IMR-90 (cell line): Measurements from ENCODE around the gene EML4.

Source experiments
- BHLHE40 ChIP-seq: fragments of 150-350 bp; IDR thresholded peaks from 2 replicates; pipeline ENCODE4 v1.6.1; 2016; ENCODE audit warnings: mild to moderate bottlenecking, low read depth, low read length
- CEBPB ChIP-seq: IDR thresholded peaks from 2 replicates; pipeline ENCODE4 v1.6.1; 2012; ENCODE audit warnings: low read depth, low read length, improper control_type of control experiment
- FOS ChIP-seq: fragments of 150-350 bp; IDR thresholded peaks from 2 replicates; pipeline ENCODE4 v1.6.1; 2016; ENCODE audit warnings: low read depth, low read length
- MAFK ChIP-seq: IDR thresholded peaks from 2 replicates; pipeline ENCODE4 v1.6.1; 2012; ENCODE audit warnings: low read depth, low read length, improper control_type of control experiment
- MAZ ChIP-seq: IDR thresholded peaks from 2 replicates; pipeline ENCODE4 v1.6.1; 2012; ENCODE audit warnings: low read depth, mild to moderate bottlenecking, low read length, improper control_type of control experiment, moderate library complexity, borderline replicate concordance
- MXI1 ChIP-seq: IDR thresholded peaks from 2 replicates; pipeline ENCODE4 v1.6.1; 2012; ENCODE audit warnings: low read depth, mild to moderate bottlenecking, low read length, moderate library complexity, borderline replicate concordance
- POLR2A ChIP-seq: IDR thresholded peaks from 2 replicates; pipeline ENCODE4 v1.6.1; 2012; ENCODE audit warnings: mild to moderate bottlenecking, low read depth, low read length
- RAD21 ChIP-seq: IDR thresholded peaks from 2 replicates; pipeline ENCODE4 v1.6.1; 2012; ENCODE audit warnings: low read length, improper control_type of control experiment
- RCOR1 ChIP-seq: IDR thresholded peaks from 2 replicates; pipeline ENCODE4 v1.6.1; 2012; ENCODE audit warnings: mild to moderate bottlenecking, low read length, improper control_type of control experiment; ENCODE audit not compliant: insufficient replicate concordance
- RFX5 ChIP-seq: IDR thresholded peaks from 2 replicates; pipeline ENCODE4 v1.8.0; 2012; ENCODE audit warnings: low read depth, mild to moderate bottlenecking, low read length, moderate library complexity
- SMC3 ChIP-seq: fragments of 150-350 bp; IDR thresholded peaks from 2 replicates; pipeline ENCODE4 v1.6.1; 2016; ENCODE audit warnings: low read depth, mild to moderate bottlenecking, antibody characterized with exemption, low read length, moderate library complexity
- TF ChIP-seq, protein P1 (sequence below): conservative IDR thresholded peaks from 2 replicates; pipeline ENCODE4 v1.5.1; 2012; ENCODE audit warnings: mild to moderate bottlenecking, low read depth, low read length, improper control_type of control experiment
- TF ChIP-seq, protein P2 (sequence below): fragments of 150-350 bp; IDR thresholded peaks from 2 replicates; pipeline ENCODE4 v1.6.1; 2016; ENCODE audit warnings: low read depth, mild to moderate bottlenecking, low read length, moderate library complexity, borderline replicate concordance
- TF ChIP-seq, protein P3 (sequence below): fragments of 150-350 bp; IDR thresholded peaks from 2 replicates; pipeline ENCODE4 v1.6.1; 2017; ENCODE audit warnings: mild to moderate bottlenecking, antibody characterized with exemption, low read length, low read depth

DNA sequence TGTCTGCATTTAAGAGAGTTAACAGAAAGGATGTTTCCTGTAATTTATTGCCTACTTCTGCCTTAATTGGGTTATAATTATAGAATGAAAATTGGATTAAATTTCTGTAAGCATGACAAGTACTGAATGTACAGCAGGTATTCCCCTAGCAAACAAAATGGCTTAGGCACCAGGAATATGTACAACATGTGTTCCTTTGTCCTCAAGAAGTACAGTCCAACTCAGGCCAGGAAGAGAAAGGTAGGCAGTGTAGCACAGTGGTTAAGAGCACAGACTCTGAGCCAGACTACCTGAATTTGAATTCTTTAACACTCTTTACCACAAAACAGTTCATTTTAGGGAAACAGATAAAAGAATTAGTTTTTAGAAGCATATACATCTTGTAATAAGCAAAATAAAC is 148.8 kb downstream of the EML4 start:
- TF ChIP-seq FOS (no peak), MXI1 (no peak), POLR2A (no peak), MAFK (no peak), RAD21 (no peak), RFX5 (no peak), CEBPB (no peak), BHLHE40 (no peak), RCOR1 (no peak), MAZ (no peak), SMC3 (no peak)
- TF ChIP-seq, protein P1, sequence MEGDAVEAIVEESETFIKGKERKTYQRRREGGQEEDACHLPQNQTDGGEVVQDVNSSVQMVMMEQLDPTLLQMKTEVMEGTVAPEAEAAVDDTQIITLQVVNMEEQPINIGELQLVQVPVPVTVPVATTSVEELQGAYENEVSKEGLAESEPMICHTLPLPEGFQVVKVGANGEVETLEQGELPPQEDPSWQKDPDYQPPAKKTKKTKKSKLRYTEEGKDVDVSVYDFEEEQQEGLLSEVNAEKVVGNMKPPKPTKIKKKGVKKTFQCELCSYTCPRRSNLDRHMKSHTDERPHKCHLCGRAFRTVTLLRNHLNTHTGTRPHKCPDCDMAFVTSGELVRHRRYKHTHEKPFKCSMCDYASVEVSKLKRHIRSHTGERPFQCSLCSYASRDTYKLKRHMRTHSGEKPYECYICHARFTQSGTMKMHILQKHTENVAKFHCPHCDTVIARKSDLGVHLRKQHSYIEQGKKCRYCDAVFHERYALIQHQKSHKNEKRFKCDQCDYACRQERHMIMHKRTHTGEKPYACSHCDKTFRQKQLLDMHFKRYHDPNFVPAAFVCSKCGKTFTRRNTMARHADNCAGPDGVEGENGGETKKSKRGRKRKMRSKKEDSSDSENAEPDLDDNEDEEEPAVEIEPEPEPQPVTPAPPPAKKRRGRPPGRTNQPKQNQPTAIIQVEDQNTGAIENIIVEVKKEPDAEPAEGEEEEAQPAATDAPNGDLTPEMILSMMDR = no peak
- TF ChIP-seq, protein P2, sequence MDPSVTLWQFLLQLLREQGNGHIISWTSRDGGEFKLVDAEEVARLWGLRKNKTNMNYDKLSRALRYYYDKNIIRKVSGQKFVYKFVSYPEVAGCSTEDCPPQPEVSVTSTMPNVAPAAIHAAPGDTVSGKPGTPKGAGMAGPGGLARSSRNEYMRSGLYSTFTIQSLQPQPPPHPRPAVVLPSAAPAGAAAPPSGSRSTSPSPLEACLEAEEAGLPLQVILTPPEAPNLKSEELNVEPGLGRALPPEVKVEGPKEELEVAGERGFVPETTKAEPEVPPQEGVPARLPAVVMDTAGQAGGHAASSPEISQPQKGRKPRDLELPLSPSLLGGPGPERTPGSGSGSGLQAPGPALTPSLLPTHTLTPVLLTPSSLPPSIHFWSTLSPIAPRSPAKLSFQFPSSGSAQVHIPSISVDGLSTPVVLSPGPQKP = no peak
- TF ChIP-seq, protein P3, sequence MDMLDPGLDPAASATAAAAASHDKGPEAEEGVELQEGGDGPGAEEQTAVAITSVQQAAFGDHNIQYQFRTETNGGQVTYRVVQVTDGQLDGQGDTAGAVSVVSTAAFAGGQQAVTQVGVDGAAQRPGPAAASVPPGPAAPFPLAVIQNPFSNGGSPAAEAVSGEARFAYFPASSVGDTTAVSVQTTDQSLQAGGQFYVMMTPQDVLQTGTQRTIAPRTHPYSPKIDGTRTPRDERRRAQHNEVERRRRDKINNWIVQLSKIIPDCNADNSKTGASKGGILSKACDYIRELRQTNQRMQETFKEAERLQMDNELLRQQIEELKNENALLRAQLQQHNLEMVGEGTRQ = no peak
